ENCODE results near the gene HES1. TPM values are rescaled to one million over a fixed set of nuclear protein-coding genes. Genes with fewer than 3 reads are reported as not detected.

The HES1 gene
- total and polyA plus RNA-seq, 10 of the 15 experiments (the other 5 are each of a cell fraction or from before 2014, with no cell fraction given) = 0.46 to 5.3 (median 2.3) TPM

GRCh38 chr3:194136519-194137007, 615 bp downstream of the HES1 start:
- ChIA-PET CTCF (interaction anchor here (0.7 to 1.6 kb wide), 9 partner anchors 9 to 471 kb away, joined by 3 to 5 read pairs (median 4); no protein-coding TSS in a partner anchor), SMC1A (ENCODE audit: uncharacterized antibody, unreplicated experiment) (interaction anchor here (0.6 to 4.2 kb wide), 11 partner anchors 8 to 954 kb away, joined by 3 to 18 read pairs (median 4); no protein-coding TSS in a partner anchor), RAD21 (ENCODE audit: unreplicated experiment) (interaction anchor here (0.9 to 1.4 kb wide), 6 partner anchors 32 to 357 kb away, joined by 3 to 5 read pairs (median 4); no protein-coding TSS in a partner anchor), POLR2A (interaction anchor here (0.6 to 0.7 kb wide), 2 partner anchors 21 to 535 kb away, joined by 3 read pairs; no protein-coding TSS in a partner anchor)
- FAIRE-seq (no peak), ATAC-seq (no peak; the same call in 2 of the 3 replicates), DNase-seq (ENCODE audit: low read depth, low spot score) (no peak)
- in situ Hi-C loops (cut with MboI) = loop anchor here (5.0 to 10.0 kb wide), 2 partner anchors 171 to 352 kb away; no protein-coding TSS in a partner anchor
- peak overlapping the region; percentile 82 for H3K4me3 ChIP-seq
- under 1% methylated on average over 17 of the region's 17 CpGs for WGBS (ENCODE audit: insufficient coverage, insufficient replicate concordance, low lambda C conversion rate, missing lambda C conversion rate)
- peak overlapping the region; percentile 87 for H3K4me2 ChIP-seq (ENCODE audit: control insufficient read depth, insufficient read depth)
- H3K27me3 ChIP-seq (replicated peaks in 1 of 2; ENCODE audit: control insufficient read depth in 2 of 2, insufficient read depth in 2 of 2, low read length in 1 of 2) = peaks cover 3% of the 10 kb centered on the region in 2 experiments; a peak in 3 of 4 replicates
- TF ChIP-seq RCOR1 (conservative IDR thresholded peaks at IDR 0.05; ENCODE audit: low read depth, low read length) = no peak
- TF ChIP-seq ZZZ3 (IDR thresholded peaks at IDR 0.05; ENCODE audit: control insufficient read depth, insufficient read length, low read depth) = no peak
- no peak for TF ChIP-seq IRF4 (IDR thresholded peaks at IDR 0.05; ENCODE audit: low read depth, low read length)
- no peak for TF ChIP-seq IRF5 (IDR thresholded peaks at IDR 0.05; ENCODE audit: borderline replicate concordance)
- TF ChIP-seq, protein P1, sequence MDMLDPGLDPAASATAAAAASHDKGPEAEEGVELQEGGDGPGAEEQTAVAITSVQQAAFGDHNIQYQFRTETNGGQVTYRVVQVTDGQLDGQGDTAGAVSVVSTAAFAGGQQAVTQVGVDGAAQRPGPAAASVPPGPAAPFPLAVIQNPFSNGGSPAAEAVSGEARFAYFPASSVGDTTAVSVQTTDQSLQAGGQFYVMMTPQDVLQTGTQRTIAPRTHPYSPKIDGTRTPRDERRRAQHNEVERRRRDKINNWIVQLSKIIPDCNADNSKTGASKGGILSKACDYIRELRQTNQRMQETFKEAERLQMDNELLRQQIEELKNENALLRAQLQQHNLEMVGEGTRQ (IDR thresholded peaks at IDR 0.05; ENCODE audit: borderline replicate concordance, low read depth, low read length) = no peak
- TF ChIP-seq TBL1XR1 (IDR thresholded peaks at IDR 0.05; ENCODE audit: low read depth, low read length) = no peak
- no peak for TF ChIP-seq MTA2 (IDR thresholded peaks at IDR 0.05; ENCODE audit: low read depth)
- no peak for TF ChIP-seq BCL11A (IDR thresholded peaks at IDR 0.05; ENCODE audit: low read depth, low read length)
- TF ChIP-seq SMAD5 (IDR thresholded peaks at IDR 0.05; ENCODE audit: low read depth) = no peak
- no peak for TF ChIP-seq ATF3 (IDR thresholded peaks at IDR 0.05; ENCODE audit: borderline replicate concordance, extremely low read depth, low read depth, low read length)
- peak; percentile 13; the same call in 1 of the 2 replicates for TF ChIP-seq EED (IDR thresholded peaks at IDR 0.05; ENCODE audit: low read depth)
- TF ChIP-seq FOXM1 (IDR thresholded peaks at IDR 0.05; ENCODE audit: low read depth, low read length) = peak; percentile 7; the same call in 1 of the 2 replicates
- no peak for TF ChIP-seq RAD21 (IDR thresholded peaks at IDR 0.05; ENCODE audit: insufficient read depth, low read depth, low read length)
- no peak for TF ChIP-seq MTA3 (IDR thresholded peaks at IDR 0.05; ENCODE audit: borderline replicate concordance, low read length)
- BruUV-seq (replicated peaks) = TSS peak; percentile 94
- no peaks in the 10 kb centered on the region for H4K20me1 ChIP-seq (ENCODE audit: control insufficient read depth, insufficient read depth)
- H3K79me2 ChIP-seq (ENCODE audit: control insufficient read depth, insufficient read depth, low read length) = no peaks in the 10 kb centered on the region
- peak overlapping the region; percentile 42 for H3K9ac ChIP-seq (ENCODE audit: control insufficient read depth, insufficient read depth, low read length)
- peaks cover 4% of the 10 kb centered on the region; the same call in 2 of the 3 replicates for H3K9me3 ChIP-seq (replicated peaks; ENCODE audit: control insufficient read depth, insufficient read depth, low read length)
- H2AFZ ChIP-seq (ENCODE audit: control insufficient read depth, low read depth, low read length) = peak overlapping the region; percentile 43
- peaks cover 18% of the 10 kb centered on the region for H3K4me1 ChIP-seq (ENCODE audit: control insufficient read depth, insufficient read depth, low read length)
- intact Hi-C loops (cut with micrococcal nuclease; ENCODE audit: unreplicated experiment) = loop anchor here (1.0 to 5.0 kb wide), 5 partner anchors 134 to 469 kb away; no protein-coding TSS in a partner anchor
- no peak overlapping the region for H3K27ac ChIP-seq (ENCODE audit: control insufficient read depth, insufficient read depth)
- no peaks in the 10 kb centered on the region for H3K36me3 ChIP-seq (ENCODE audit: control insufficient read depth in 2 of 2, insufficient read depth in 2 of 2, low read length in 1 of 2)

Data from GM12878 (cell line).